CD4-positive, alpha-beta T cell treated with Interleukin-21 for 1 hour (primary cell): ENCODE results near the gene ING5.

Experiments used
- DNase-seq: peaks from one replicate; pipeline ENCODE4 v3.0.0-alpha.2; 2020

ING5 gene

DNA sequence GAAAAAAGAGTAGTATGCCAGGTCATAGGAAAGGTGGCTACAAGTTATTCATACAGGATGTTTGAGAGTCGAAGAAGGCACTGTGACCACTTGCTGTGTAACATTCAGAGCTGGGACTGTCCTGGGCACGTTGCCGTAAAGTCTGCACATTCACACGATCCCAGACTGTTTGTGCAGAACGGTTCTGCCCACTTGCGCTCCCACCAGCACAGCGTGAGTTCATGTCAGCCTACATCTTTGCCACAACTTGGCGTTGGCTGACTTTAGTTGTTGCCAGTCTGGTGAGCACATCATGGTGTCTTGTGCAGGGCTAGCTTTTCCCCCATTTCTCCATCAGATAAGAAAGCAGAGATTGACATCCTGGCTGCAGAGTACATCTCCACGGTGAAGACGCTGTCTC is 7.0 kb downstream of the ING5 start:
- DNase-seq, result no peak

DNA sequence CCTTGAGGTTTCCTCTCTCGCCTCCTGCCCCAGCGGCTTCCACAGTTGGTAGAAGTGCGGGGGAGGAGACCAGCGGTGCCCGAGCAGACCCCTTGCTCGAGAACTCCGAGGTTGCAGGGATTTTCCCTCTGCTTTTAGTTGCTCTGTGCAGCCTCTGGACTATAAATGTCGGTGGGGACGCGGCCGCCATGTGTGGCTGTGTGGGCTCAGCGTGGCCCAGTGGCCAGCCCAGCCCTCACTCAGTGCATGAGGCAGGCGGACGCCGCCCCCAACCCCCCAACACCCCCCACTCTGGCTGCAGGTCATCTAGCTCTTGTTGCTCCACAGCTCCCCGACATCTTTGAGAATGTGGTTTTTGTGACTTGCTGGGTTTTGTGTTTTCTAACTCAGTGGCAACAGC is 17.3 kb downstream of the ING5 start:
- DNase-seq, result no peak

DNA sequence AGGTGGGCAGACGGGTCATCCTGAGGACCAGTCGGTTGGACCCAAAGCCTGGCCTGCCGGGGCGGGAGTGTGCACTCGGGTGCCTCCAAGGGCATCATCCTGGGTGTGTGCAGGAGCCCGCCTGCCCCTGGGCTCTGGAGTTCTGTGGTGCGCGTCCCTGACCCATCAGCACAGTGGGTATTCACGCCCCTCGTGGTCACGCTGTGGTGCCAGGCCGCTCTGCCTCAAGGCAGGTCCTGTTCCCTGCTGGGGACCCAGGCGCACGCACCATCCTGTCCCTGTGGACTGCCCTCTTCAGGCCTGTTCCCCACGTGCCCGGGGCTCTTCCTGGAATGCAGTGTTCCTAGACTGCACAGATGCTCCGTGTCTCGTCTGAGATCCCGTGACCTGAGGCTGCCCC is 18.3 kb downstream of the ING5 start:
- no peak for DNase-seq

DNA sequence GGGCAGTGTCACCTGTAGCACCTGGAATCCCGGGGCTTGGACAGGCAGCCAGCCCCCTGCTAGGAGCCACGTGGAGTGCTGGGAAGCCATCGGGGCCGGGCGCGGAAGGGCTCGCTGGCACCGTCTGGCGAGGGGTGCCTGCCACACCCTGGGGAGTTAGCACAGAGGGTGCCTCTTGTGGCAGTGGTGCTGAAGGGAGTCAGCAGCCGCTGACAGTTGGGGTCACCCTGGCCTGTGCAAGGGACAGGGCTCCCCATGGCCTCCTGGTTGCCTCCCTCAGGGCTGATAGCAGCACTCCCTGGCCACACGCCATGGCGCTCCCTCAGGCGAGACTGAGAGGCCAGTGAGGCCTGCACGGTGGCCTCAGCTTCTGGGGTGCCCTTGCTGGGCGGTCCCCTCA is 18.7 kb downstream of the ING5 start:
- no peak for DNase-seq

DNA sequence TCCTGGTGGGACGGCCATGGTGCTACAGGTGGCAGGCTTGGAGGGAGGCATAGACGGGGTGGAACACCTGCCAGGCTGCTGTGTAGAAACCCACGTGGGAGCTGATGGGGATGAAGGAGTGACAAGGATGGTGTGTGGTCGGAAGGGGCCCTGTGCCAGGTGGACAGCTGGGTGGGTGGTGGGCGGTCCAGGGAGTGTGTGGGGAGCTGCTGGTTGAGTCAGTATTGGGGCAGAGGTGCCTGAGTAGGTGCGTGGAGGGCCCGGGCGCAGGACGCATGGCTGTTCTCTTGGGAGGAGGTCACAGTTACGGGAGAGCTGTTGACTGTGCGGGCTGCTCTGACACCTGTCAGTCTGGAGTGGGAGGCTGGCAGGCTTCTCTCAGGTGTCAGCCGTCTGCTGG is 20.0 kb downstream of the ING5 start:
- DNase-seq, result no peak

DNA sequence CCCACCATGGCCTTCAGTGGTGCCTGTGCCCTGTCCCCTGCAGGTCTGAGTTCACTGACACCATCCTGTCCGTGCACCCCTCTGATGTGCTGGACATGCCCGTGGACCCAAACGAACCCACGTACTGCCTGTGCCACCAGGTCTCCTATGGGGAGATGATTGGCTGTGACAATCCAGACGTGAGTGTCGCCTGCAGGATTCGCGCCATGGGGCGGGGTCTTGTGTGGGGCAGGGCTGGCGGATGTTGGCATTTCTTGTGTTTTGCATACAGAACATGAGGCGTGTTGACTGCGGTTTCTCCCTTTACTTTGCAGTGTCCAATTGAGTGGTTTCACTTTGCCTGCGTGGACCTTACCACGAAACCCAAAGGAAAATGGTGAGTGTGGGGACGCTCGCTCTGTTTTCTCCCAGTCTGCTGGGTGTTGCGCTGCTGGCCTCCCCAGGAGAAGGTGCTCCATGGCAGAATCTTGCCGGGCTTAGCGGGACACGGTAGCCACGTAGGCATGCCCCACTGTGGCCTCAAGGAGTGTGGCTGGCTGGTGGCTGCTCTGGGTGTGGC is 21.1 kb downstream of the ING5 start:
- no peak for DNase-seq

DNA sequence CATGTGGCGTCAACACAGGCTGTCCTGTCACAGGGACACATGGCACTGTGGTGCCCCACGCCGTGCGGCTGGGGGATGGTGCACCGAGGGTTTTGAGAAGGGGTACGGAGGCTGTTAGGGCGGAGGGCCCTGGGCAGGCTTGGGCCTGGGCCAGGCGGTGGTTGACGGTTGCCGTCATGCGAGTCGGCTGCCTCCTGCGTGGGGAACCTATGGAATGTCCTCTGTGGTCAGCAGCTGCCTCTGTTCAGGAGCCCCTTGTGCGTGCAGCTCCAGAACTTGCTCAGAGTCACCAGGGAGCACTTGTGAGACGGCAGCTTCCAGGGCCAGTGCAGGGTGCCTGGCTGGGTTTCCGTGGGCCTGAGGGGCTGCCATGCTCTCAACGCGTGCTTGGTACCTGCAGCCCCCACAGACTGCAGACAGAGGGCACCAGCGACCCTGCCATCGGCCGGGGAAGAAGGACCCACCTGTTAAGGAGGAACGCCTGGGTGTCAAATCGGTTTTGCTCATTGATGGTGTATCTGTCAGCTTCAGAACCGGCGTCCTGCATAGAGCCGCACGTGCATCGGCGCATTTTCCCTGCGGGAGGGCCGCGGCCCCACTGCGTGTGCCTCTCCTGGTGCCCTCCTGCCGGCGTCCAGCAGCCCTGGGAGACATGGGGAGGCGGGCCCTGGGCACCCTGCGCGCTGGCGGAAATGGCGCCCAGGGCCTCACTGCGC is 22.6 kb downstream of the ING5 start:
- DNase-seq, result peak; percentile 37

DNA sequence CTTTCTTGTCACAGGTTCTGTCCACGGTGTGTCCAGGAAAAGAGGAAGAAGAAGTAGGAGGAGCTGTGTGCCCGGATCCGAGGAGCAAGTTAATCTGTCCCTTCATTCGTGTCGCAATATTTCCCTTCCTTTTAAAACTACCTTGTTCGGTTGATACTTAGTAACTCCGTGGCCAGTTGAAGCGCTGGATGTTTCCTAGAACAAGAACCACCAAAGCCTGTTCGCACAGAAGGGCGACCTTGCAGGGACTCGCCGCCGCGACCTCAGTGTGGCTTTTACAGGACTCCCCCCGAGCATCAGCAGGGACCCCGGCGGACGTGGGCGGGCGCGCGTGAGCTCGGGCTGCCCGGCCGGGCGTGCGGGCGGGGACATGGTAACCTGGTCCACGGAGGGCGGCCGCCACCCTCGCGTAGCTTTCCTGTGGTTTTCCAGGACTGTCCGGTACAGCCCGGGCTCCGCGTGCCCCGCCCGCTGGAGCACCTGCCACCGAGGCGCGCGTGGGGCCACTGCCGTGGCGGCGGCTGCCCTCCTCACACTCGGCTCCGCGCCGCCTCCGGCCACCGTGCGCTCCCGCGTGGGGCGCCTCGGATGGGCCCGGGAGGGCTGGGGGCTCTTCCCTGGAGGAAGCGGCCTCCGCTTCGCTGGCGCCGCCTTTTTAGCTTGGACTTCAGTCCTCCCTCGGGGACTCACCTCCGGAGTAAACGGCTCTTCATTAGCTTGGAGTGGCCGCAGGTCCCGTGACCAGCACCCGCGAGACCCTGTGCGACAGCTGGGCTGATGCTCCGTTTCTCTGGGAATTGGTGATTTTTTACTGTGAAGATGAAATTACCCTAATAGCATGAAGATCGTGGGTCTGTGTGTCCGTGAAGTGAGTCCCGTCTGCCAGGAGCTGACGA is 23.4 kb downstream of the ING5 start:
- no peak for DNase-seq

DNA sequence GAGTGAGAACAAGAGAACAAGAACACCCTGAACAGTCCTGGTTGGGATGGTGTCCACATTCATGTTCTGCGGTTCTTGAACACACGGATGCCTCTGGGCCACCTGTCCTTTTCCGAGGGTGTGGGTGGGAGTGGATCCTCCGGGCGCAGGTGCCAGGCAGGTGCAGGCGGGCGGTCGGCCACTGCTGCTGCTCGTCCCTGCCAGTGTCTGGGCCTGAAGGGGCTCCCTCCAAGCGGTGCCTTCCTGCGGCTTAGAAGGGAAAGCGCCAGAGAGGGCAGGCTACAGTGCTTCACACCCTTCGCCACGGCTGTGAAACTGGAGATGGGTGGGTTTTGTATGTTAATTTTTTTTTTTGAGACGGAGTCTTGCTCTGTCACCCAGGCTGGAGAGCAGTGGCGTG is 24.6 kb downstream of the ING5 start:
- DNase-seq, result no peak

DNA sequence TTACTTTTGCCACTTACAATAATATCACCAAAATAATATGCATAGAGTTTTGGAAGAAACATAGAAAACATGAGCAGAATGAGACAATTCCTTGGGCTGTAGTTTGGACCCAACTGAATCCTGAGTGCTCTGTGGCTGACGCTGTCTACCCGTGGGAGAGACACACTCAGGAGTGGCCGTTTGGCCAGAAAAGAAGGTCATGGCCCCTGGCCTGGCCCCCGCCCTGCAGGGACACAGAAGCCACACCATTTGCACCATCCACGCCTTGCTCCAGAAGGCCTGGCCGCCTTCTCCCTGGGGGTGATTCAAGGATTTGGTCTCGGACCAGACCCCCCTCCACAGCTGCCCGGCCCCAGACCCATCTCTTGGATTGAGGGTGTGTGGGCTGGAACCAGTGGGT is 26.2 kb downstream of the ING5 start:
- DNase-seq, result no peak

DNA sequence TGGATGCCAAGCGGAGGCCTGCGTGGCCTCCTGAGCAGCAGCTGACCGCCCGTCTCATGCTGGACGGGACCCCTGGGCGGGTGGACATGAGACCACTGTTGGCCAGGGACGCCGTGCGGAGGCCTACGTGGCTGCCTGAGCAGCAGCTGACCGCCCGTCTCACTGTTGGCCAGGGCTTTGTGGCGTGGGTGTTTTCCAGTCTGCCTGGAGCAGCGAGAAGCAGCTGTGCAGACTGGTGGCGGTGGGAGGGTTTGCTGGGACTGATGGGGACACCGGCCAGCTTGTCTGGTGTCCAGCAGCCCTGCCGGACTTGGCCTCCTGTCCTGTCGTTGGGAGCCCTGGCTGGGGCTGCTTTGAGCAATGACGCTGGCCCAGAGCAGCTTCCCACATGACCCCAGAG is 26.8 kb downstream of the ING5 start:
- DNase-seq, result no peak

DNA sequence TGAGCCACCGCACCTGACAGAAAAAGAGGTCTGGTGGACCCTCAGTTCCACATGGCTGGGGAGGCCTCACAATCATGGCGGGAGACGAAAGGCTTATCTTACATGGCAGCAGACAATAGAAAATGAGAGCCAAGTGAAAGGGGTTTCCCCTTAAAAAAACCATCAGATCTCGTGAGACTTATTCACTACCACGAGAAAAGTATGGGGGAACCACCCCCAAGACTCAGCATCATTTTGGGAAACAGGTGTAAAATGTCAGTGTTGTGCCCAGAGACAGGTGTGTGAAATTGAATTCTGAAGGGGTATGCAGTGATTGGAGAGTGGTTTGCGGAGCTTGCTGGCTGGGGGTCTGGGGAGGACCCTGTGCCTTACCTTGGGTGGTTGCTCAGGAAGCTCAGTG is 28.0 kb downstream of the ING5 start:
- DNase-seq, result no peak

DNA sequence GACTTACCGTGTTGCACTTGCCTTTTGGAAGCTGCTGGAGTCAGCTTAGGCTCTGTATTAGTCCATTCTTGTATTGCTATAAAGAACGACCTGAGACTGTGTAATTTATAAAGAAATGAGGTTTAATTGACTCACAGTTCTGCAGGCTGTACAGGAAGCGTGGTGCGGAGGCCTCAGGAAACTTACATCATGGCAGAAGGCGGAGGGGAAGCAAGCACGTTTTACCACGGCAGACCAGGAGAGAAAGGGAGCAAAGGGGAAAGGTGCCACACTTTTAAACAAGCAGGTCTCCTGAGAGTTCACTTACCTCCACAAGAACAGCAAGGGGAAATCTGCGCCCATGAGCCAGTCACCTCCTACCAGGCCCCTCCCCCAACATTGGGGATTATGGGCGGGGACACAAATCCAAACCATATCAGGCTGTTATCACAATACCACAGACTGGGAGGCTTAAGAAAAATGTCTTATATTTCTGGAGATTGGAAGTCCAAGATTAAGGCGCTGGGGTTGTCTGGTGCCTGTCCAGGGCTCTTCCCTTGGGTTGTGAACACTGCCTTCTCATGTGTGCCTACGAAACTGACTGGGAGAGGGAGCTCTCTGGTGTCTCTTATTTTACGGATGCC is 28.9 kb downstream of the ING5 start:
- DNase-seq, result no peak

DNA sequence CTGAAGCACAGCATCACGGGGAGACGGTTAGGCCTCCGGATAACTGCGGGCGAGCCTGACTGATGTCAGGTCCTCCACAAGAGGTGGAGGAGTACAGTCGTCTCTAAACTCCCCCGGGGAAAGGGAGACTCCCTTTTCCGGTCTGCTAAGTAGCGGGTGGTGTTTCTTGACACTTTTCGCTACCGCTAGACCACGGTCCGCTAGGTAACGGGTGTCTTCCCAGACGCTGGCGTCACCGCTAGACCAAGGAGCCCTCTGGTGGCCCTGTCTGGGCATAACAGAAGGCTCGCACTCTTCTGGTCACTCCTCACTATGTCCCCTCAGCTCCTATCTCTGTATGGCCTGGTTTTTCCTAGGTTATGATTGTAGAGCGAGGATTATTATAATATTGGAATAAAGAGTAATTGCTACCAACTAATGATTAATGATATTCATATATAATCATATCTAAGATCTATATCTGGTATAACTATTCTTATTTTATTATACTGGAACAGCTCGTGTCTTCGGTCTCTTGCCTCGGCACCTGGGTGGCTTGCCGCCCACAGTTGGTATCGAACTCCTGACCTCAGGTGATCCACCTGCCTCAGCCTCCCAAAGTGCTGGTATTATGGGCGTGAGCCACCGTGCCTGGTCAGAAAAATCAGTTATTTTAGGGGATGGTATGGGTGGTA is 30.8 kb downstream of the ING5 start:
- peak; percentile 64 for DNase-seq

DNA sequence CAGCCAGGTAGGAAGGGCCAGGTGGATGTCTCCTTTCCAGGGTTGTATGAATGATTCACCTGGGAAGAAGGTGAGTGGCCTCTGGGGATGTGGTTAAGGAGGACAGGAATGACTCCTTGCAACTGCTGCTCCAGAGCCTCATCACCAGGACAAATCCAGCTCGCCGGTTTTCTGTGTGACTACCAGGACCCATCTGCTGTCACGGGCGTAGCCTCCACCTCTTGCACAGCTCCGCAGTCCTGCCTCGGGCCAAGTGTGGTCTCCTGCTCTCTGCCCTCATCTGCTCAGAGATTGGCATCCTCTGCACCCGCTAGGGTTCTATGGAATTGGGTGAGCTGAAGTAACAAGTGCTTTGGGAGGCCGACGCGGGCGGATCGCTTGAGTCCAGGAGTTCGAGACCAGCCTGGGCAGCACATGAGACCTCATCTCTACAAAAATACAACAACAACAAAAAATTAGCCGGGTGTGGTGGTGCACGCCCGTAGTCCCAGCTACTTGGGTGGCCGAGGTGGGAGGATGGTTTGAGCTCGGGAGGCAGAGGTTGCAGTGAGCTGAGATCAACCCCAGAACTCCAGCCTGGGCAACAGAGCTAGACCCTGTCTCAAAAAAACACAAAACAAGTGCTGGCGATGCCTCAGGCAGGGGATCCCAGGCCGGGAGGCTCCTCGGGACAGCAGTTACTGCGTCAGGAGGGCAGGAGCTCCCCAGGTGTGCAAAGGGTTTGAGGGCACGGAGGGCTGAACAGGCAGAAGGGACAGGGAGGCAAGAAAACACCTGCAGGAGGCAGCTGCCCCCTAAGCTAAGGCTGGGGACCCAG is 31.8 kb downstream of the ING5 start:
- no peak for DNase-seq

DNA sequence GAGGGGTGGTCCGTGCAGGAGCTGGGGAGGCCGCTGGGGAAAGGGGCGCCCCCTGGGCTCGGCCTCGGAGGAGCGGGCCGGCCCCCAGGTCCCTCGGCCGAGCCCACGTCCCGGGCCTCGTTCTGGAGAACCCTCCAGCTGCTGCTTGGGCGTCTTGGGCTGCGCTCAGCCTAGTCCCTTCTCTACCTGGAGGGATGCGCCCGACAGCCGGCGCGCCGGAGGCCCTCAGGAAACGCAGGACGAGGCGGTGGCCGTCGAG is 32.3 kb downstream of the ING5 start:
- DNase-seq, result no peak

DNA sequence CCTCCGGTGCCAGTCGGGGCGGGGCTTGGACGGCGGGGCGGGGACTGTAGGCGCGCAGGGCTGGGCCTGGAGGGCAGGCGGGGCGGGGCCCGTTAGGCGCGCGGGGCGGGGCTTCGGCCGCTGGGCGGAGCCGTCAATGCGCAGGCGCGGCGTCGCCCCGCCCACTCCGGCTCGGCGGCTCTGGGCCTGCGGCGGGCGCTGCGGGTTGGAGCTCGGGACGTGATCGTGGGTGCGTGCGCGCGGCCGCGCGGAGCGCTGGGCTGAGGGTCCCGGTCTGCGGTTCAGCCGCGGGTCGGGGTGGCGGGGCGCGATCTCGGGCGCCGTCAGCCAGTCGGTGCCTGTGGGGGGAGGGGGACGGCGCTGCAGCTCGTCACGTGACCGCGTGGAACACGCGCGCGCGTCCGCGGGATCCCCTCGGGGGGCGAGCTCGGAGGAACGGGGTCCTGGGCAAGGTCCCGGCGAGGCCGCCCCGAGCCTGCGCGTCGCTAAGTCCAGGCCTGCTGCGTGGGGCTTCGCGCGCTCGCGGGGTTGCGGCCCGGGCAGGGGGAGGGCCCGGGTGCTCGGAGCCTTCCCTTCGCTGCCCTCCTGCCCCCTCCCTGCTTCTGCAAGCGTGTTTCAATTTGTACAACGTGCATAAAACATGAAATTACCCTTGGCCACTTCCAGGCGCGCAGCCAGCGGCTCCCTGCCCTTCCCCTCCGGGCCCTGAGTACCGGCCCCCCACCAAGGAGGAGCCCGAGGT is 32.8 kb downstream of the ING5 start, which contains the start of gene D2HGDH:
Gene D2HGDH, plus strand, starts transcription at position 164 of the 742 bp plus-strand sequence. CDS start 595 bp downstream, outside the sequence.
- peak; percentile 92 for DNase-seq

DNA sequence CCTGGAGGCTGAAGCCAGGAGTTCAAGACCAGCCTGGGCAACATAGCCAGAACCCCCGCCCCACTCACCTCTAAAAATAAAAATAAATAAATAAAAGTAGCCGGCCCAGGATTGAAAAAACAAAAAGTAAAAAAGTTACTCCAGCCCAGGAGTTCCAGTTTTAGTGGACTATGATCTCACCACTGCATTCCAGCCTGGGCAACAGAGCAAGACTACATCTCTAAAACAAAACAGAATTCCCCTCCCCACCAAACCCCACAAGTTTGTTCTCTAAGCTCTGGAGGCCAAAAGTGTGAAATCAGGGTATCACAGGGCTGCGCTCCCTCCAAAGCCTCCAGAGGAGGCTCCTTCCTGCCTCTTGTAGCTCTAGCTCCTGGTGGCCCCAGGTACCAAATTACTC is 34.3 kb downstream of the ING5 start:
- DNase-seq, result no peak

DNA sequence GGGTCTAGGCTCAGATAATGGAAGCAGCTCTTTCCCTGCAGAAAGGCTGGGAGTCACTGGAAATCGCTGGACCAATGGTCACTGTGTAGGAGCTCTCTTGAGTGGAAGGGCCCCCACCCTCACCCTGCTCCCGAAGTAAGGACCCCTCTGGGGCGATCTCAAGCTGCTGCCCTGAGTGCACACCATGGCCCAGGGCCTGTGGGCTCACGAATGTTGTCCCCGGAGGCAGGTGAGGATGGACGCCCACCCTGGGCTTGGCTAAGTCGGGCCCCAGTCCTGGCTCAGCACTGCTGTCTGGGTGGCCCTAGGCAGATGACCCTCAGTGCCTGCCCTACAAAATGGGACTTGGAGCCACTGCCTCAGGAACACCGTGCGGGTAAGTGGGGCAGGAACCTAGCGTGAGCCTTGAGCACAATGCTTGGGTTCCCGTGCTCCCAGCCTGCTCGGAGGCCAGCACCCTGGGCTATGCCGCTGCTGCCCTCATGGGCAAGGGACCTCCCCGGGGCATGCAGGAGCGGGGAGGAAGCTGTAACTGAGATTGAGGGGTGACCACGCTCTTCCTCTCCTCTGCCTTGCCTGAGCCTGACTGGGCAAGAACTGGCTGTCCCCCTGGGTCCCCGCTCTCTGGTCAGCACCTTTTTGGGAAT is 36.3 kb downstream of the ING5 start:
- no peak for DNase-seq

DNA sequence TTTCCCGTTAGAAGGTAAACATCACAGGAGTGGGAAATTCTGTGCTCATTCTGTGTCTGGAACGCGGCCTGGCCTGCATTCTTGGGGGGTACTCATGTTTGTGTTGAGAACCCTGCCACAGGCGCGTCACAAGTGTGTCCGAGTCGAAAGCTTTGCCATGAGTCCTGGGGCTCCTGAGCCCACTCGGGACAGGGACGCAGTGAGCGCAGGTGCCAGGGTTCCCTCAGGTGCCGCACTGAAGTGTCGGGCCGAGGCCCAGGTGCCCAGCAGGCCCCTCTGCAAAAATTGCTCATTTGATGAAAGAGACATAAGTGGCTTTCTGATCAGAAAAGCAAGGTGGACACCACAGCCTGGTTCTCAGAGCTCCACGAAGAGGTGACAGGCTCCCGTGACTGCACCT is 37.3 kb downstream of the ING5 start:
- DNase-seq, result no peak

DNA sequence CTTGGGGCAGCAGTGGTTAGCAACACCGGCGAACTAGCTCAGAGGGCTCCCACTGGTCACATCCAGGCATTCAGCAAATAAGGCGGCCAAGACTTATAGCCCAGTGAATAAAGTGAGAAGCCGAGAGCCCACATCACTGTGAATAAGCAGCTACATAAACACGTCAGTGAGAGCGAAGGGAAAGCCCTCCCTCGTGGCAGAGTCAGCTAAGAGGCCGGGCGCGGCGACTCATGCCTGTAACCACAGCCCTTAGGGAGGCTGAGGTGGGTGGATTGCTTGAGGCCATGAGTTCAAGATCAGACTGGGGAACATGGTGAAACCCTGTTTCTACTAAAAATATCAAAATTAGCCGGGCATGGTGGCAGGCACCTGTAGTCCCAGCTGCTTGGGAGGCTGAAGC is 37.8 kb downstream of the ING5 start:
- no peak for DNase-seq
